ENCODE data around the gene UNC93A.
"Not testable (repeated sequence)": the region's sequence is repeated elsewhere in the genome, so short reads cannot be mapped to it uniquely, and the experiment has no call there.

The UNC93A gene

DNA sequence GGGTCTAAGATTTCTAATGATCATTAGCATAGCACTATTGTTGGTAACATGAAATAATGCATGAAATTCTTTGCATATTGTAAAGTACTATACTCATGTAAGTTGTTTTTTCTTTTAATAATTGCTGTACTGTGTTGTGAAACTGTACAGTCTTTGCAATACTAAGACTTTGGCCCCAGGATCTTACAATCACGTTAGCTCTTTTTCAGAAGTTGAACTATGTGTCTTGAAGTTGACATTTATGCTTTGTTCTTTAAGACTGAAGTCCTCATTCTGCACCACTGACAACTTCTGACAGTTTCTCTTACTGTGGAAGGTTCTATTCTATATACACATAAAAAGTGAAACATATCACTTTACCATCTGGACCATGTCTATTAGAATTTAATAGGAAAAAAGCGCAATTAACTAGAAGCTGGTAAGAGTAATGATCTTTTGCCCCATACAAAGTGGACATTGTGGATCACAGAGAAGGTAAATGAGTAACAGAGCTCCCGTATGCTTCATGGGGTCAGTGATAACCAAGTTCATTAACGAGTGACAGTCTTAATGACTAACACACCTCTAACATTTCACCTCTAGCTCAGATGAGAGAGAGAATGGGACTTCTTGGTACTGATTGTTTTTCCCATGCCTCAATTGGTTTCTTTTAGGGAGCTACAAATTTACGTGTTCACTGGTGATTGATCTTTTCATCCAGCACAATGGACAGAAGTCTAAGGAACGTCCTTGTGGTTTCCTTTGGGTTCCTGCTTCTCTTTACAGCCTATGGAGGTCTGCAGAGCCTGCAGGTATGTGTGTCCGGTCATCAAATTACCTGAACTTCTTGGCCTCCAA, at the start of gene UNC93A:
Gene UNC93A (plus strand): TSS at position 530 of the 837 bp plus-strand sequence. CDS start 175 bp downstream, at position 705.
- H3K4me3 Mint-ChIP-seq: no peak within 1 kb of the TSS
- peaks cover 3% of the 10 kb centered on the region for H3K36me3 Mint-ChIP-seq
- H3K9me3 Mint-ChIP-seq: peaks cover 1% of the 10 kb centered on the region
- no peak within 1 kb of the TSS for H3K27ac Mint-ChIP-seq
- H3K4me1 Mint-ChIP-seq: no peaks in the 10 kb centered on the region
- H3K27me3 Mint-ChIP-seq: peaks cover 13% of the 10 kb centered on the region
- ATAC-seq (ENCODE audit: low read depth) (no peak), DNase-seq (ENCODE audit: low spot score in 2 of 2) (no peak)

DNA sequence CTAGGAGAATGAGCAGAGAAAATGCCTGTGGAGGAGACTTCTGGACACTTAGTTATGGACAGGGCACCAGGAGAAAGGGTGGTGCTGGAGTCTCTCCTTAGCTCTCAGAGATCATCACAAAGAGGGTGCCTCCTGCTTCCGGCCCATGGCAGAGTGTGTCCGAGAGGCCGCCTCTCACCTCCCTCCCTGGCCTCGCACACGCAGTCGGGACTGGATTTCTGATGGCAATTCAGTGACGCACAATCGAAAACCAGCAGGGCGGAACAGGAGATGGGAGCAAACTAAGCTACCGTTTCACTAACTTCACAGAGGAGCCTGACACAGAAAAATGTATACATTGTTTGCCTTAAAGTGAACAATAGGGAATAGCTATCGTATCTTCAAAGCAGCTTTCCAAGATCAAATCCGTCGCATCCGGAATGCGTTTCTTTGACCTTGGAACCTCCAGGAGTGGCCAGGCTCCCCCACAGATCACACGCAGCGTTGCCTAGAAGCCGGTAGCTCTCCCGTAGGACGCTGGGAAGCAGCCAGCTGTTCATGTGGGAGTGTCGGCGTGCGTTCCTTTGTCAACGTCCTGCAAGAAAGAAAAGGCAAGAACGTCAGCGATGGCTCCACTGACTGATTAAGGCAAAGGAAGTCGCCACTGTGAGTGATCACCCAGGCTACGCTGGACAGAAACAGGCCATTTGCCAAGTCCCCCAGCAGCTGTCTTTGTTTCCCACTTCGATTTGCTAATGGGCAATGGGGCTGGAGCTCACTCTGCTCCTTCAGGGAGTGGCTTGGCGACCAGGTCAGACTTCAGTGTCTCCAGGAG, 49.6 kb upstream of the UNC93A start:
- not testable (repeated sequence) for H3K4me1 Mint-ChIP-seq; DNase-seq (ENCODE audit: low spot score in 2 of 2); H3K9me3 Mint-ChIP-seq; H3K27me3 Mint-ChIP-seq; H3K36me3 Mint-ChIP-seq; ATAC-seq (ENCODE audit: low read depth); H3K4me3 Mint-ChIP-seq; H3K27ac Mint-ChIP-seq

DNA sequence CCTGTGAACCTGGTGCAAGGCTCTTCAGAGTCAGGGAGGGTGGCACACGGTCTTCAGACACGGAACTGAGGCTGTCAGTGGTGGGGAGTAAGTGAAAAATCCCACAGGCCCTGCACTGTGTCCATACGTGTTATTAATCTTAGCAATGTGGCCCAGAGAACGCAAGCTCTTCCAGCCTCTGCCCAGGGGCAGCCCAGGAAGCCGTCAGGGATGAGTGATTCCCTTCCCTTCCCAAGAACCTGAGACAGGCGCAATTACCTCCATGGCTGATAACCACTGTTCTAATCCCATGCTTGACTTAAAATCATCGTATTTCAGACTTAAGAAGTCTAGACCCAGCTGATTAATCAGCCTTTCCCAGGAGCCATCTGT, 49.0 kb upstream of the UNC93A start:
- not testable (repeated sequence) for H3K4me1 Mint-ChIP-seq; H3K27ac Mint-ChIP-seq; H3K4me3 Mint-ChIP-seq; ATAC-seq (ENCODE audit: low read depth); H3K9me3 Mint-ChIP-seq; H3K27me3 Mint-ChIP-seq; H3K36me3 Mint-ChIP-seq; DNase-seq (ENCODE audit: low spot score in 2 of 2)

DNA sequence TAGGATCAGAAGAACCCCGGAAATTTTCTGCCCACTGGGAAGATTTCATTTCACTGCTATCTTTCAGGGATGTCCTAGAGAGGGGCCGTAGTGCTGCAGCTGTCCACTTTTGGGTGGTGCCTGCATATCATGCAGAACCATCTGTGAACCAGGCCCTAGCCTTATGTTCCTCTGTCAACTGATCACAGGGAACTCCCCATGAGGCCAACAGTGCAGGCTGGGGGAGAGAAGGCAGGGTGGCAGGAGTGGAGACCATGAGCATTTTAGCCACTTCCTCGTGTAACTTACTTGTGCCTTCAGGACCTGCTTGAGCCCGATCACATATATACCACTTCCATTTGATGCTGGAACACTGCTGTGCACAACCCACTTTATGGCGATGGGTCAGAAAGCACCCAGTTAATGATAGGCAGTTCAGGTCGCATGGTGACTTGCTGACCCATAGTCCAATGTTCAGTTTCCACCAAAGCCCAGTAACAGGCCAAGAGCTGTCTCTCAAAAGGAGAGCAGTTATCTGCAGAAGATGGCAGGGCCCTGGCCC, 48.5 kb upstream of the UNC93A start:
- not testable (repeated sequence) for H3K36me3 Mint-ChIP-seq; DNase-seq (ENCODE audit: low spot score in 2 of 2); H3K27me3 Mint-ChIP-seq; ATAC-seq (ENCODE audit: low read depth); H3K9me3 Mint-ChIP-seq; H3K4me1 Mint-ChIP-seq; H3K27ac Mint-ChIP-seq; H3K4me3 Mint-ChIP-seq

DNA sequence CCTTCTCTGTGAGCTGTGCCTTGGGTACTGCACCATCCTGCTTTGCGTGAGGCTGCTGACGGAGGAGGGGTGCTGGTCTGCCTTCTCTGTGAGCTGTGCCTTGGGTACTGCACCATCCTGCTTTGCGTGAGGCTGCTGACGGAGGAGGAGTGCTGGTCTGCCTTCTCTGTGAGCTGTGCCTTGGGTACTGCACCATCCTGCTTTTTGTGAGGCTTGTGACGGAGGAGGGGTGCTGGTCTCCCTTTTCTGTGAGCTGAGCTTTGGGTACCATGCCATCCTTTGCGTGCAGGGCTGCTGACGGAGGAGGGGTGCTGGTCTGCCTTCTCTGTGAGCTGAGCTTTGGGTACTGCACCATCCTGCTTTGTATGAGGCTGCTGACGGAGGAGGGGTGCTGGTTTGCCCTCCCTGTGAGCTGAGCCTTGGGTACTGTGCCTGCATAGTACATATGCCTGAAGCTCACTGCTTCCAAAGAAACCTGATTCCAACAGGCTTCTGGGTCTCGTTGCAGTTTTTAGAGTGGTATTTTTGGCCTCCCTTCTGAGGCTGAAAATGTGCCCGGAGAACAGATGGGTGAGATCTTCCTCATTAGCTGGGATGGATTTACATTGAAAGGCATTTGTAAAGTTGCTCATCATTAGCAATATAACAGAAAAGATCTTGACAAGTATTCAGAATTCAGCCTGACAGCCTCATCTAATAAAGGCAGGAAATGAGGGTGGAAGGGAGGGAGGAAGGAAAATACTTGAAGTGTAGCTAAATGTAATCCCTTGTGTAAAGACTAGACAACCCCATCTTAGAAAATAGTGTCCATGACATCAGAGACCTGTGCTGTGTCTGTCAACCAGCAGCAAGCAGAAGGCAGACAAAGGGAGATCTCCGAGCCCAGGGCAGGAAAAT, 46.8 kb upstream of the UNC93A start:
- H3K4me3 Mint-ChIP-seq: no peak overlapping the region
- H3K36me3 Mint-ChIP-seq: no peaks in the 10 kb centered on the region
- no peak overlapping the region for H3K27ac Mint-ChIP-seq
- ATAC-seq (ENCODE audit: low read depth) (no peak), DNase-seq (ENCODE audit: low spot score in 2 of 2) (no peak)
- H3K4me1 Mint-ChIP-seq: no peaks in the 10 kb centered on the region
- no peaks in the 10 kb centered on the region for H3K9me3 Mint-ChIP-seq
- H3K27me3 Mint-ChIP-seq: peaks cover 9% of the 10 kb centered on the region

DNA sequence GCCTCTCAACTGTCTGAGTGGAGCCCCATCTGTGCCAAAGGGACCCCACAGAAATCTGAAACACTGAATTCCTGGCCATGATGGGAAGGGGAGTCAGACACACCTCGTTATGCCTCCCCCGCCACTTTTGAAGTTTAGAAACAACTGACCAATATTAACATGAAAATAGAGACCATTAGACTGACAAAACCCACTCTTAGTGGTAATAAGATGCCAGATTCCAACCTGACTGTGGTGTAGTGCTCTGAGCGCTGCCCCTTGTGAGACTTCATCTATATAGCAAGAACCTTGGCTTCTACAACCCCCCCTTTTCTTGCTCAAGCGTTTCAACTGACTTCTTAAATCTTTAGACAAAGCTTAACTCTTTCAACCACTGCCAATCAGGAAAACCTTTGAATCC, 46.1 kb upstream of the UNC93A start:
- H3K4me1 Mint-ChIP-seq: no peaks in the 10 kb centered on the region
- no peak overlapping the region for H3K27ac Mint-ChIP-seq
- H3K36me3 Mint-ChIP-seq: no peaks in the 10 kb centered on the region
- no peak overlapping the region for H3K4me3 Mint-ChIP-seq
- ATAC-seq (ENCODE audit: low read depth) (no peak), DNase-seq (ENCODE audit: low spot score in 2 of 2) (no peak)
- no peaks in the 10 kb centered on the region for H3K9me3 Mint-ChIP-seq
- peaks cover 7% of the 10 kb centered on the region for H3K27me3 Mint-ChIP-seq

DNA sequence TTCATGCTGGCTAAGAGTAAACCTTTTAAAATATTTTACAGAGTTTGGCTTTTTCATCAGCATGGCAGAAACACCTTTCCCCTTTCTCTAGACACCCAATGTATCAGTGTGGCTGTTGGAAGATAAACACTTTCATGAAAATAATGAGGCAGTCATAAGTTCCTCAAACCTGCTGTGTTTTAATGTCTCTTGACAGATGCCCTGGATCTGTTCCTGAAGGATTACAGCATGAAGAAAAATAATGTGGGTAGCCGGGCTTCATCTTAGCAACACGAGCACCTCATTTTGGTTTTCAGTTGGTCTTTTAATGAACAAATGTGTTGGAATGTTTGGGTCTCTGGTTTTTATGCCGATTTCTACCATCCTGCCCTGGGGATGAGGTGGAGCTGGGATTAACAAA, 45.5 kb upstream of the UNC93A start:
- Mint-ChIP-seq H3K27me3 (peaks cover 6% of the 10 kb centered on the region), H3K4me3 (no peak overlapping the region), H3K27ac (no peak overlapping the region), H3K36me3 (no peaks in the 10 kb centered on the region), H3K9me3 (no peaks in the 10 kb centered on the region), H3K4me1 (no peaks in the 10 kb centered on the region)
- DNase-seq (ENCODE audit: low spot score in 2 of 2): no peak
- no peak for ATAC-seq (ENCODE audit: low read depth)

DNA sequence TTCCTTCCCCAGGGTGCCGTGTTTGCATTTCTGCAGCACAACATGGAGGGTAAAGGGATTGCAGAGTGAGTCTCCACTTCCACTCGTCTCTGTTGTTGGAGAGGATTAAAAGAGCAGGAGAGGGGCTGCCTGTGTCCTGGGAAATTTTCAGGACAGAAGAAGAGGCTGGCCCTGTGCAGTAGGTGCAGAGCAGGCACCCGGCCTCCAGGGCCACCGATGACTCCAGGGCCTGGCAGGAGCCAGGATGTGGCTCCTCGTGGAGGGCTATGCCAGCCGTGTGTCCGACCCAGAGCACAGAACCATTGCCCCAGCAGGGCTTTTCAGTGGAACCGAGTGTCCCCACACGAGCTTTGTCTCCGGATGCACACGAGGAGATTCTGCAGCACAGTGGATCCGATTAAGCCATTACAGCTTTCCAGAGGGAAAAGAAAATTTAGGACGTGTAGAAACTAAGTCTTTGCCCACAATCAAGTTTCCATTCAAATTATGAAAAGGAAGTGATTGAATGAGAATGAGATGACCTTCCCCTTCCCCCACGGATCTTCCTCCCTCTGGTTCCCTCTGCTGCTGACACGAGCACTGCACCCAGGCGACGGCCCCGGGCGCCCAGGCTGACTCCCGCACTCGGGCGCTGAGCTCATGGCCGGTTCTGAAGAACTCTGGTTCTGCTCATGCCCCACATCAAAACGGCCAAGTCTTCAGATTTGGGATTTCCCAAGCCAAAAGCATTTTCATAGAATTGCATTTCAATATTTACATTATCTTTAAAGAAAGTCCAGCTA, 43.1 kb upstream of the UNC93A start:
- no peak for DNase-seq (ENCODE audit: low spot score in 2 of 2)
- ATAC-seq (ENCODE audit: low read depth): no peak
- Mint-ChIP-seq H3K9me3 (no peaks in the 10 kb centered on the region), H3K36me3 (no peaks in the 10 kb centered on the region), H3K4me1 (no peaks in the 10 kb centered on the region), H3K27ac (no peak overlapping the region), H3K4me3 (no peak overlapping the region), H3K27me3 (peaks cover 6% of the 10 kb centered on the region)

DNA sequence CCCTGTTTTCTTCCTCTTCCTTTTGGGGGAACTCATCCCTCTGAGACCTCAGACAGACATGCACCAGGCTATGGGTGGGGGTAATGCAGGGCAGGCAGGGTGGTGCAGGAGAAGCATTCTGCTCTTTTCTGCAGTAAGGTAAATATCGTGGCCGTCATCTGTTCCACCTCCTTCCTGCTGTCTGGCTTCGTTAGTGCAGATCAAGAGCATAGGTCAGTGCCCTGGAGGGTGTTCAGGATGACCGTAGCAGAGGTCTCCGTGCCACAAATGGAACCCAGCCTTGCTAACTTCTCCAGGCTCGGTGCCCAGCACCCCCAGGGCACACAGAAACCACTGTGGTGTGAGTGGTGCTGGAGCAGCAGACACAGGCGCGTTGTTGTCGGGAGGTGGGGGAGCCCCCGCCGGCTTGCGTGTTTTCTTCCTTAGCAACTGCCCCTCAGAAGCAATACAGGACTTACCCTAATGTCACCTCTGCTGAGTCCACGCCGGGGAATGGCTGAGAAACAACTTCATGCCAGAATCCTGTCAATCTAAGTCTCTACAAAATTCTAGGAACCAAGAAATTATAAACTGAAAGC, 42.1 kb upstream of the UNC93A start:
- H3K4me1 Mint-ChIP-seq; H3K9me3 Mint-ChIP-seq; ATAC-seq (ENCODE audit: low read depth); H3K4me3 Mint-ChIP-seq; H3K27ac Mint-ChIP-seq; H3K27me3 Mint-ChIP-seq; H3K36me3 Mint-ChIP-seq; DNase-seq (ENCODE audit: low spot score in 2 of 2): not testable (repeated sequence)

DNA sequence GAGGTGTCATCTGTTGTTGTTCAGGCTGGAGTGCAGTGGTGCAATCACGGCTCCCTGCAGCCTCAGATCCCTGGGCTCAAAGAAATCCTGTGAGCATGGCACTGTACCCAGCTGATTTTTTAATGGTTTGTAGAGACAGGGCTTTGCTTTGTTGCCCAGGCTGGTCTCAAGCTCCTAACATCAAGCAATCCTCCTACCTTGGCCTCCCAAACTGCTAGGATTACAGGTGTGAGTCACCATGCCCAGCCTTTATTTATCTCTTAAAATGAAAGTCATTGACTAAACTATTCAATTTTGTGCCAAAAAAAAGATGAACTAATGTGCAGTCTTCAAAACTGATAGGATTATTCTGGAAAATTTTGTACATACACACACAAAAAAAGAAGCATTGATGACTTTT, 38.8 kb upstream of the UNC93A start:
- no peak overlapping the region for H3K4me3 Mint-ChIP-seq
- peaks cover 8% of the 10 kb centered on the region for H3K27me3 Mint-ChIP-seq
- peaks cover 3% of the 10 kb centered on the region for H3K36me3 Mint-ChIP-seq
- peaks cover 1% of the 10 kb centered on the region for H3K9me3 Mint-ChIP-seq
- ATAC-seq (ENCODE audit: low read depth) (no peak), DNase-seq (ENCODE audit: low spot score in 2 of 2) (no peak)
- H3K4me1 Mint-ChIP-seq: no peaks in the 10 kb centered on the region
- H3K27ac Mint-ChIP-seq: no peak overlapping the region

DNA sequence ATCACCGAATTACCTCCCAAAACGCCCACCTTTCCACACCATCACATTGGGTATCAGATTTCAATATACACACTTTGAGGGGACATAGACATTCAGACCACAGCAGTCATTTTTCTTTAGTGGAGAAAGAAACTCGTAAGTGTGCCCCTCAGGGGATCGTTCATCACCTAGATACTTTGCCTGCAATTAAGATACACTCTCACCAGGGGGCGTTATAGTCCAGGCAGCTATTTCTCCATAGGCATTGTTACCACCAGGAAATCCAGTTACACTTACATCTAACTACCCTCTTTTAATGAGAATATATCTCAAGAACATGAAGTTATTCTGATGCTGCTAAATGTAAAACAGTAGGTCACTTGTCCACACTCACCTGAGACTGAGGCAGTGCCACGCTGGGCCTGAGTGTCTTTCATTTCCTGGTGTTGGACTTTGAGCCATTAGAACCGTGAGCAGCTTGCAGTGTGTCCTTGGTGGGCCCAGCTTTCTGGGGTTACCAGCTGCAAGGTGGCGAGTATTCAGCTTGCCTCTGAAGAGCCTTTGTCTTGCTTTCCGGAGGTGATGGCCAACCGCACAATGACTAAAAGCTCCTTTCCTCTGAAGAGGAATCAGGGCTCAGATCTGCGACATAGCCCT, 35.1 kb upstream of the UNC93A start:
- Mint-ChIP-seq H3K27me3 (peaks cover 11% of the 10 kb centered on the region), H3K4me1 (no peaks in the 10 kb centered on the region), H3K4me3 (no peak overlapping the region)

DNA sequence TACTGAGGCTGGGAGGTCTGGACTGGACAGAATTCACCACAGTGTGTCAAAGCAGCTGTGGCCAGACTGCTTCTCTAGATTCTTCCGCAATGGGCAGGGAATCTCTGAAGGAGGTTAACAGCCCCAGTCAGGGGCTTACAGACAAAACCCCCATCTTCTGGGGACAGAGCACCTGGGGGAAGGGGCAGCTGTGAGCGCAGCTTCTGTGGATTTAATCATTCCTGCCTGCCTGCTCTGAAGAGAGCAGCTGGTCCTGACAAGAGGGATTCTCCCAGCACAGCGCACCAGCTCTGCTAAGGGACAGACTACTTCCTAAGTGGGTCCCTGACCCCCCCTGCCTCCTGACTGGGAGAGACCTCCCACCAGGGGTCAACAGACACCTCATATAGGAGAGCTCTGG, 32.5 kb upstream of the UNC93A start:
- Mint-ChIP-seq H3K36me3 (peaks cover 7% of the 10 kb centered on the region), H3K9me3 (peaks cover 4% of the 10 kb centered on the region), H3K27ac (no peak overlapping the region), H3K4me3 (no peak overlapping the region), H3K27me3 (peaks cover 18% of the 10 kb centered on the region), H3K4me1 (no peaks in the 10 kb centered on the region)
- DNase-seq (ENCODE audit: low spot score in 2 of 2) (no peak), ATAC-seq (ENCODE audit: low read depth) (no peak)

More for the DNA sequence above, 35.1 kb upstream of the UNC93A start:
- no peak for ATAC-seq (ENCODE audit: low read depth)
- no peak for DNase-seq (ENCODE audit: low spot score in 2 of 2)
- peaks cover 1% of the 10 kb centered on the region for H3K9me3 Mint-ChIP-seq
- H3K36me3 Mint-ChIP-seq: peaks cover 5% of the 10 kb centered on the region
- no peak overlapping the region for H3K27ac Mint-ChIP-seq
